IMR-90 (cell line): ENCODE measurements around the gene CSH1.
"Not testable (repeated sequence)": the region's sequence is repeated elsewhere in the genome, so short reads cannot be mapped to it uniquely, and the experiment has no call there.

Source experiments
- RCOR1 ChIP-seq: IDR thresholded peaks from 2 replicates; pipeline ENCODE4 v1.6.1; 2012; ENCODE audit warnings: mild to moderate bottlenecking, low read length, improper control_type of control experiment; ENCODE audit not compliant: insufficient replicate concordance
- SMC3 ChIP-seq: fragments of 150-350 bp; IDR thresholded peaks from 2 replicates; pipeline ENCODE4 v1.6.1; 2016; ENCODE audit warnings: low read depth, mild to moderate bottlenecking, antibody characterized with exemption, low read length, moderate library complexity
- TF ChIP-seq, protein P1 (sequence below): conservative IDR thresholded peaks from 2 replicates; pipeline ENCODE4 v1.5.1; 2012; ENCODE audit warnings: mild to moderate bottlenecking, low read depth, low read length, improper control_type of control experiment

DNA sequence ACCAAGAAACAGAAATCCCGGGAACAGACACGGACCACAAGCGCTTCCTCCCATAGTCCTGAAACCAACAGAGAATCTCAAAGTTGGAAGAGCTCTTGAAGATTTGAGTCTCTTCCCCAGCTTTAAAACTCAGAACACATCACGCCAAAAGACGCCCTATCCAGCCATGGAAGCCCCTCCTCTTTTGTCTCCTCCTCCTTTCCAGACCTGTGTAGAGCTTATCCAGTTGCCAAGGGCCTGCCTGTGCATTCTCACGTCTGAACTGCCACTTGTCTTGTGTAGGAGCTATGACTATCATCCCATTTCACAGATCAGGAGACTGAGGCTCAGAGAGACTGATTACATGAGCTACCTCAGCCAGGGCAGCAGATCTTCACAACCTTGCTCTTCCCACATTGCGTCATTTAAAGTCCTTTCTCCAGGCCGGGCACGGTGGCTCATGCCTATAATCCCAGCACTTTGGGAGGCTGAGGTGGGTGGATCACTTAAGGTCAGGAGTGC lies 13.7 kb downstream of the CSH1 start:
- not testable (repeated sequence) for TF ChIP-seq RCOR1, SMC3
- TF ChIP-seq, protein P1, sequence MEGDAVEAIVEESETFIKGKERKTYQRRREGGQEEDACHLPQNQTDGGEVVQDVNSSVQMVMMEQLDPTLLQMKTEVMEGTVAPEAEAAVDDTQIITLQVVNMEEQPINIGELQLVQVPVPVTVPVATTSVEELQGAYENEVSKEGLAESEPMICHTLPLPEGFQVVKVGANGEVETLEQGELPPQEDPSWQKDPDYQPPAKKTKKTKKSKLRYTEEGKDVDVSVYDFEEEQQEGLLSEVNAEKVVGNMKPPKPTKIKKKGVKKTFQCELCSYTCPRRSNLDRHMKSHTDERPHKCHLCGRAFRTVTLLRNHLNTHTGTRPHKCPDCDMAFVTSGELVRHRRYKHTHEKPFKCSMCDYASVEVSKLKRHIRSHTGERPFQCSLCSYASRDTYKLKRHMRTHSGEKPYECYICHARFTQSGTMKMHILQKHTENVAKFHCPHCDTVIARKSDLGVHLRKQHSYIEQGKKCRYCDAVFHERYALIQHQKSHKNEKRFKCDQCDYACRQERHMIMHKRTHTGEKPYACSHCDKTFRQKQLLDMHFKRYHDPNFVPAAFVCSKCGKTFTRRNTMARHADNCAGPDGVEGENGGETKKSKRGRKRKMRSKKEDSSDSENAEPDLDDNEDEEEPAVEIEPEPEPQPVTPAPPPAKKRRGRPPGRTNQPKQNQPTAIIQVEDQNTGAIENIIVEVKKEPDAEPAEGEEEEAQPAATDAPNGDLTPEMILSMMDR: not testable (repeated sequence)
